GM12864 (cell line): Measurements from ENCODE around the gene ULK3.

Experiments used
- DNase-seq: peaks from one replicate; pipeline ENCODE4 v3.0.0-alpha.2; 2011; ENCODE audit warnings: low read depth
- H3K4me3 ChIP-seq: 2 replicates; pipeline ENCODE4 v1.5.1; 2011; ENCODE audit warnings: mild to moderate bottlenecking, low read depth, low read length, control low read depth
- TF ChIP-seq, protein P1 (sequence below): IDR thresholded peaks from 2 replicates; pipeline ENCODE4 v1.5.1; 2011; ENCODE audit warnings: low read depth, mild to moderate bottlenecking, moderate library complexity, low read length, control low read depth, inconsistent platforms; ENCODE audit errors: missing control alignments

ULK3 gene

DNA sequence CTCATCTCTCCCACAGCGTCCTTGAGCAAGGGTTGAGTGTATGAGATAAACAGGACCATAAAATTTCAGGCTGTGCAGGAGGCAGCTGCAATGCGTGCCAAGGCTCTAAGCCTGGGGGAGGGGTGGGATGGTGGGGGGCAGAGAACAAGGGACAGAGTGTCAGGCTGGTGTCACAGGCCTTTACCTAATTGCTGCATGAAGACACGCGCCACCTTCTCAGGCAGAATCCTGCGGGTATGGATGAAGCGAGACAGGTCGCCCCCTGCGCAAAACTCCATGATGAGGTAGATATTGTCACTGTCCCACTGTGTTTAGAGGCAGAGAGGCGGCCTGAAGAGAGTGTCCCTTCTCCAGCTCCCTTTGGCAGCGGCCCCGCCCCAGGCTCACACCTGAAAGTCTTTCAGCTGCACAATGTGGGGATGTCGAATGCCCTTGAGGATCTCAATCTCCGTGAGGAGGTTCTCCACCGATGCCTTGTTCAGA lies 1.0 kb downstream of the ULK3 start:
- DNase-seq, result no peak
- TF ChIP-seq, protein P1, sequence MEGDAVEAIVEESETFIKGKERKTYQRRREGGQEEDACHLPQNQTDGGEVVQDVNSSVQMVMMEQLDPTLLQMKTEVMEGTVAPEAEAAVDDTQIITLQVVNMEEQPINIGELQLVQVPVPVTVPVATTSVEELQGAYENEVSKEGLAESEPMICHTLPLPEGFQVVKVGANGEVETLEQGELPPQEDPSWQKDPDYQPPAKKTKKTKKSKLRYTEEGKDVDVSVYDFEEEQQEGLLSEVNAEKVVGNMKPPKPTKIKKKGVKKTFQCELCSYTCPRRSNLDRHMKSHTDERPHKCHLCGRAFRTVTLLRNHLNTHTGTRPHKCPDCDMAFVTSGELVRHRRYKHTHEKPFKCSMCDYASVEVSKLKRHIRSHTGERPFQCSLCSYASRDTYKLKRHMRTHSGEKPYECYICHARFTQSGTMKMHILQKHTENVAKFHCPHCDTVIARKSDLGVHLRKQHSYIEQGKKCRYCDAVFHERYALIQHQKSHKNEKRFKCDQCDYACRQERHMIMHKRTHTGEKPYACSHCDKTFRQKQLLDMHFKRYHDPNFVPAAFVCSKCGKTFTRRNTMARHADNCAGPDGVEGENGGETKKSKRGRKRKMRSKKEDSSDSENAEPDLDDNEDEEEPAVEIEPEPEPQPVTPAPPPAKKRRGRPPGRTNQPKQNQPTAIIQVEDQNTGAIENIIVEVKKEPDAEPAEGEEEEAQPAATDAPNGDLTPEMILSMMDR, result no peak
- H3K4me3 ChIP-seq, result peak overlapping the region; percentile 86

DNA sequence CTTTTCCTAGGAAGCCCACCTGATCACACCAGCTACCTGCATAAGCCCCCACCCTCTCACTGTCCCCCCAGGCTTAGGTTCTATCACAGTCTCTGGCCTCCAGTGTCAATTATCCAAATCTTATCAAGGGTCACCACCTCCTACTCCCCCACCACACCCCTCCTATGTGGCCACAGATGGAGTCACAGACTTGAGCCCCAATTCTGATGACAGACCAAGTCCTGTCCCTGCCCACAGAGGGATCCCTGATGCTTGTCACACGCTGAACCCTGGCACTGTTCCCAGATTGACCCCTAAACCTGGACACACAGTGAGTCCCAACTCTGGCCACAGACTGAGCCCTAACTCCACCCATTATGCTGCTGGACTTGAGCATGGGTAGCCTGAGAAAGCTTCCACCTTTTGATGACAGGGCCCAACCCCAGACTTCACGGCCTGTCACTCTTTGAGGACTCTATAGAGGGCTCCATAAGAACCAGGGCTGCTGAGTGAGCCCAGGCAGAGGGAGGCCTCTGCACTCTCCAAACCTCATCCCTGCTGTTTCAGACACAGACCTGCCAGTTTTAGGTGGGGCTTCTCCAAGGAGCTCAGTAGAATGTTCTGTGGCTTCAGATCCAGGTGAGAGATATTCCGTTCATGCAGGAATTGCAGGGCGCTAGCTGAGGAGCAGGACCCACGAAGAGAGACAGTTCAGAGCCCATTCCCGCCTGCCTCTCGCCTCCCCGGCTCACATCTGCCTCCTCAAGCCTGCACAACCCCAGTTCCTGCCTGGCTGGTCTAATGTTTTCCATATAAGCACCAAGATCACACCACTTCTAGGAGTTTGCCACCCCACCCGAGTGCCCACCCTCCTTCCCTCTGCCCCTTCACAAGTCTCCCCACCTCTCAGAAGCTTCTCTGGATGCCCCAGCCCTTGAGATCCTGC lies 1.8 kb downstream of the ULK3 start:
- TF ChIP-seq, protein P1, result no peak
- no peak for DNase-seq
- no peak overlapping the region for H3K4me3 ChIP-seq

DNA sequence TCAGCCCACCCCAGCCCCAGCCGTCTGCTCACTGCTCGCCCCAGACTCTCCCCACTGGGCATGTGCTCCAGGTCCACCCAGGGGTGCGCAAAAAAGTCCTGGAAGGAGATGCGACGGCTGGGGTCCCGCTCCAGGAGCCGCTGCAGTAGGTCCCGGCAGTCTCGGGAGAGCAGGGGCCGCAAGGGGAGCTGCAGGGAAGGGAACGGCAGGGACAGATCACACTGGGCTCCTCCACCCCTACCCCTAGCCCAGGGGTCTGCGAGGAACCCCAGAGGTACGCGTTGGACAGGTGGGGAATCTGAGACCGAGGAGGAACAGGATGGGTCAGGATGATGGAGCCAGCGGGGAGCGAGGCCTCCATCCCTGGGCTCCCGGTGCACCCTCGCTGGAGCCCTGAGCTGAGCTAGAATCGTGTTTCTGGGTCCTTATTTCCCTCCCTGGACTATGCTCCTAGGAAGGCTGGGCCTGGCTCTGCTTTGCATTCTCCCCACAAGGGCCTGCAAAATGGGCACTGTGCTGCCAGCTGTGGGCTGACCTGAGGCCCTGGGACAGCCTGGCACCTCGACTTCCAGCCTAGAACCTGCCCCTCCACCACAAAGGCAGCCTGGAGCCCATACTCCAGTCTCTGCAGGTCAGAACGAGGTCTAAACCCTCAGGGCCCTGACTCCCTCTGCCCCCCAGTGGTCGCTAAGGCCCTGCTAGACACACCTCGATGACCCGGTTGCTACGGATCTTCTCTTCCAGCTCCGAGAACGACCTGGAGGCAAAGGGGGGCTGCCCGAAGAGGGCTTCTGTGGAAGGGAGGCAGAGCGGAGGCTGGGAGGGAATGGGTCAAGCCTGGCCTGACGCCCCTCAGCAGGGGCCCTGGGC lies 3.2 kb downstream of the ULK3 start:
- TF ChIP-seq, protein P1, result peak; percentile 19
- DNase-seq, result no peak

DNA sequence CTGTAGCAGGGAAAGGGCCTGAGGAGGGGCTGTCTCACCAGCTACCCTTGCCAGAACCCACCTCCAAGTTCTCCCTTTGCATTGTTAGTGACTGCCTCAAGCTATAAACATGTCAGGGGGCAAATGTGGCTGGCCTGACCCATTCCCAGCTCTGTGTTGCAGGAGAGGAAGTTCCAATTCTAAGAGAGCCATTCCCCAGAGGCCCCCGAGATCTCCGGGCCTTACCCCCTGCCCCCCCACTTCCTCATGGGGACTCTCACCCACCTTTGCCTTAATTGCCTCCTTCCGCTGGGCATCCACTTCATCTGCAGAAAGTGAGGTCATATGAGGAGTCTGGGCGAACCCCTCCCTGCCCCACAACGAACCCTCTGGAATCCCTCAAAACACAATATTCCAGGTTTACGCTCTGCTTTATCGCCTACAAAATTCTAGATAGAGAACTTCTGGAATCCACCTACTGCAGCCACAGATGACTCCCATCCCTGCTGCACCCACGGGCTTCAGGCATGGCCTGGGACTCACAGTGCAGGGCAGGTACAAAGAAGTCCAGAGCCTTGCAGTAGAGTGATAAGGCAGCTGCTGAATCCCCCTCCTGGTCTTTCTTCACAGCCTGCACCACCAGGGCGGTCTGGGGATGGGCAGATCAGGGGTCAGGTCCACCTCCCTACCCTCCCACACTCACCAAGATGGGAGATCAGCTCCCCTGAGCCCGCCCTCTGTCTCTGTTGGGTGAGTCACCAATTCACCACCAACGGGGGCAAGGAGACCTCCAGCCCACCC lies 4.0 kb downstream of the ULK3 start:
- no peak for DNase-seq
- no peak overlapping the region for H3K4me3 ChIP-seq
- TF ChIP-seq, protein P1, result no peak

More for the DNA sequence above, 3.2 kb downstream of the ULK3 start:
- no peak overlapping the region for H3K4me3 ChIP-seq

DNA sequence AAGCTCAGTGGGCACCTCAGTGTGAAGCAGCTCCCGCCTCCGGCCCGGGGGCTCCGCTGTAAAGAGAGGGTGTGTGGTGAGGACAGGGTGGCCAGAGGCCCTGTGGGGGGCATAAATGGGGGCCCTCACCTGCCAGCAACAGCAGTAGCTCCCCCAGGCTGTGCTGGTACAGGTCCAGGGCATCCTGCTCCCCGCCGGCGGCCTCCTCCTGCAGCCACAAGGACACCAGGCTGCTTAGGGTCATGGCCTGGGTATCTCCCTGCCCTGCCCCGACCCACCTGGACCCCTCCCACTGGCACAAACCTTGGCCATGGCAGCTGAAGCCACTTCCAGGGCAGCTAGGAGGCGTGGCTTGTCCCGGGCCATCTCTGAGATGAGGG lies 4.8 kb downstream of the ULK3 start:
- TF ChIP-seq, protein P1, result no peak
- H3K4me3 ChIP-seq, result no peak overlapping the region
- DNase-seq, result no peak

DNA sequence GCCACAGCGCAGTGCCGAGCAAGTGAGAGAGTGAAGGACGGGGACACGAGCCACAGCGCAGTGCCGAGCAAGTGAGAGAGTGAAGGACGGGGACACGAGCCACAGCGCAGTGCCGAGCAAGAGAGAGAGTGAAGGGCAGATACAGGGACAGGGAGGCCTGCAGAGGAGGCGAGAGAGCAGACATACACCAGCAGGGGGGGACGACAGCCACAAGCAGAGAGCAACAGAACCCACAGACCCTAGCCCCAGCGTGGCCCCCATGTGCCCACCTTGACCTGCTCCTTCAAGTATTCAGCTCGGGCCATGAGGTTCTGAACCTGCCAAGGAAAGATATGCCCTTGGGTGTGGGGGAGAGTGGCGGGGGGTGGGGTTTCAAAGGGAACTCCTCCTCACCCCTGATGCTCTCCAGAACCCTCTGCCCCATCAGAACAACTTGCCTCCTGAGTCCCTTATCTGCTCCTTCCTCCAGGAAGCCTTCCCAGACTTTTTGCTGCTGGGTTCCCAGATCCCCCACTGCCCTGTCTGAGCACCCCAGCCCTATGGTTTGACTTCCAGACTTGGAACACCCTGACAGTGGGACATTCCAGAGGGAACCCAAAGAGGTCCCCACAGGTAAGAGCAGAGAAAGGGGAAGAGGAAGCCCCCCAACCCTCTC lies 5.3 kb downstream of the ULK3 start:
- DNase-seq, result no peak
- H3K4me3 ChIP-seq, result no peak overlapping the region
- TF ChIP-seq, protein P1, result no peak
